Measurements from ENCODE around the gene HOXB9.

Gene HOXB9

GRCh38 chr17:48626245-48627117 lies at the start of gene HOXB9:
Gene HOXB9 (minus strand): TSS chr17:48626358. CDS start chr17:48626269, 89 bp downstream.
- DNase-seq: no peak

- no peak for DNase-seq
Observed at GRCh38 chr17:48672340-48672739, 46.2 kb upstream of the HOXB9 start.

DNA sequence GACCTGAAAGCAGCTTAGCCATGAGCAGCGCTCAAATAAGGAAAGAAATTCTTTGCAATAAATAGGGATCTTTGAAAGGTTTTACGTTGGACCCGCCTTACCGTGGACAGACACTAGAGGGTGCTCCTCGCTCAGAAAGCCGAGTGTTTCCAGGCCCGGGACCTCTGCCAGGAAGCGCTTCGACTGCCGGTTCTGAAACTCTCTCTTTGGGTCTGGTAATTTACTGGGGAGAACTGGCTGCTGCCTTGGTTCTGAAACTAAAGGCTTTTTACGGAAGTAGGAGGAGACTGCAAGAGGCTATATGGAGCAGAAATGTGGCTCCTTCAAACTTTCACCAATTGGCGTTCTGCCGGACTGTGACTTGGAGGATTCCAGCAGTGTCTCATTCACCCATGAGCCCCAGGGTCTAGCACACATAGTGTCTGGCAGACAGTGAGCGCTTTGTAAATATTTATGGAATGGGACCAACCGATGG lies 45.6 kb upstream of the HOXB9 start:
- DNase-seq: peak in 51 of 56 donors; percentile 8 to 89 (median 58)

- no peak for DNase-seq
Observed at GRCh38 chr17:48663134-48663924, 37.2 kb upstream of the HOXB9 start.

- DNase-seq: no peak
Observed at GRCh38 chr17:48655913-48656312, 29.8 kb upstream of the HOXB9 start.

- no peak for DNase-seq
Observed at GRCh38 chr17:48649741-48650140, 23.6 kb upstream of the HOXB9 start.

- no peak for DNase-seq
Observed at GRCh38 chr17:48647963-48648245, 21.7 kb upstream of the HOXB9 start.

- DNase-seq: no peak
Observed at GRCh38 chr17:48647103-48647962, 21.2 kb upstream of the HOXB9 start.

DNA sequence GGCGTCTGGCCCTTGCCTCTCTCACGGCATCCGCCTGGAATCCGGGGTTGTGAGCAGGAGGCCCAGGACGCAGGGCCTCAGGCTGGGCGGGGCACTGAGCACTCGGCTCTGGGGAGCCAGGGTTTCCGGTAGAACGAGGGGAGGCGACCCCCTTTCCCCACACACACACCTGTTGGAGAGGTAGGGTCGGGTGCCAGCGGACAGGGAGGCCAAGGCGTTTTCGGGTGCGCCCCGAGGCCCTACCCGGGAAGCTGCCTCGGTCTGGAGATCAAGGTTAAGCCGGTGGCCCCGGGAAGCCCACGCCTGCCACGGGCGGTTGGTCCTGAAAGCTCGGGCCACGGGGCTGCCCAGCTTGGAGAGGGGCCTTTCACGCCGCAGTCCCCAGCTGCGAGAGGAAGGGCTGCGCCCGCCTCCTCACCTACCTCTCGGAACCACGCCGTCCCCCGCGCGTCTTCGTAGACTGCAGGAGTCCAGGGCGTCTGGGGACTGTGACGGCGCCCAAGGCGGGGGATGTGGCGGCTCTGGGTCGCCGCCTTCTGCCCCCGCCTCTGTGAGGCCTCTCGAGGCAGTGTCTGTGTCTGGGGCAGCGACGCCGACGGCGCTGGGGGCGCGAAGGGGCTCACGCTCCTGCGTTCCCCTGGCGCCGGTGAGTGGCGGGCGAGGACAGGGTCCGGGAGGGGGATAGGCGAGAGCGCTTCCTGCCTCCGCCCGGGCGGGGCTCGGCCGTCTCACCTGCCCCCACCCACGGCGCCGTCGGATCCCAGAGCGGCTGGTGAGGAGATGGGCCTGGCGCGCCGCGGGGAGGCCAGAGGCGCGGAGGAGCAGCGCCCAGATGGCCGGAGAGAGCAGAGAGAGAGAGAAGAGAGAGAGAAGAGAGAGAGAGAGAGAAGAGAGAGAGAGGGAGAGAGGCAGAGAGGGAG lies 20.3 kb upstream of the HOXB9 start:
- DNase-seq: no peak

DNA sequence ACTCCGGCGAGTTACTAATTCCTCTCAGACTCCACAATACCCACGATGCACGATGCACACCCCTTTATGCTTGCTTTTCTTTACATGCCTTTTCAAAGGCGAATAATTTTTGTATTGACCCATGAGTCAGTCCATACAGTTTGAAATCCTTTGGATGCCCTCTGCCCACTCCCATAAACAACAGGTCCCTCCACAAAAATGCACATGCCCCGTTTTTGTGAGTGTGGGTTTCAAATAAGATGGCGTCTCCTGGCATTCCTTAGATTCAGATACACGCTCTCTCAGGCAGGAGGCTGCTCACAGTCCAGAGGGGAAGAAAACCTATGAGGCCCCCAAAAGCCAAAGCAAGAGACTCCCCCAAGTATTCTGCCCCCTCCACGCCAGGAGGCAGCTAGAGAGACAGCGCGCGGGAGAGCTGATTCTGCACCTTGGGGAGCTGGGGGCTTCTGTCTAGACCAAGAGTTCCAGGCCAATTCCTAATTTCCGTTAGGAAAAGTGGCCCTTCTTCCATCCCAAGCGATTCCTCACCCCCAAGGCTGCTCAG lies 19.6 kb upstream of the HOXB9 start:
- DNase-seq: no peak

- no peak for DNase-seq
Observed at GRCh38 chr17:48644910-48645557, 18.9 kb upstream of the HOXB9 start.

DNA sequence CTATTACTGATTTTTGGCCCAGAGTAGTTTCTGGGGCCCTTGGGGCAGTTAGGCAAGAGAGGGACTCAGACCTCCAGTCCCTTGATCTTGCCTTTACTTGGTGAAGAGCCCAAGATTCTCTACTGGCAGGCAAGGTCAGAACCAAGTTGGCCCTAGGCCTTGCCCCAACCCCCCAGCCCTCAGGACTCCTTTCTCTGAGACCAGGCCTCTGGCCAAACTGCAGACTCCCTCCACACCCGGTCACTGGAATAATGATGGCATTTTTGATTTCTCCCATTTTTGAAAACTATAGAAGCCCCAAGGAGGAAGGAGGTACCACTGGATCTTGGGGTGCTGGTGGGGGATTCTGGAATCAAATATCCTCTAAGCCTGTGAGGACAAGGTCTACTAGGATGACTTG lies 18.0 kb upstream of the HOXB9 start:
- DNase-seq: no peak

DNA sequence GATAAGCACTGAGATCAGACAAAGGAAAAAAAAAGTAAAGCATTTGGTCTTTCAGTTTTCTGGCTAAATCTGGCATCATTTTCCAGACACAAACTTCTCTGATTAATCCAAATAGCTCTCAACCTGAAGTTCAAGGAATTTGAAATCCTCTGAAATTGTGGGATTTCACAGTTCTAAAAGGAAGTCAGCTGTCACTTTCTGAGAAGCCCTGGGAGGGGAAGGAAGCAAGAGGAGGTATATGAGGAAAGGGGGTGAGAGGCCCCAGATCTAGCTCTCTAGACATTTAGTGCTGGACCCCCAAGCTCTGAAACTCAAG lies 17.5 kb upstream of the HOXB9 start:
- DNase-seq: no peak

- no peak for DNase-seq
Observed at GRCh38 chr17:48642843-48643696, 16.9 kb upstream of the HOXB9 start.

DNA sequence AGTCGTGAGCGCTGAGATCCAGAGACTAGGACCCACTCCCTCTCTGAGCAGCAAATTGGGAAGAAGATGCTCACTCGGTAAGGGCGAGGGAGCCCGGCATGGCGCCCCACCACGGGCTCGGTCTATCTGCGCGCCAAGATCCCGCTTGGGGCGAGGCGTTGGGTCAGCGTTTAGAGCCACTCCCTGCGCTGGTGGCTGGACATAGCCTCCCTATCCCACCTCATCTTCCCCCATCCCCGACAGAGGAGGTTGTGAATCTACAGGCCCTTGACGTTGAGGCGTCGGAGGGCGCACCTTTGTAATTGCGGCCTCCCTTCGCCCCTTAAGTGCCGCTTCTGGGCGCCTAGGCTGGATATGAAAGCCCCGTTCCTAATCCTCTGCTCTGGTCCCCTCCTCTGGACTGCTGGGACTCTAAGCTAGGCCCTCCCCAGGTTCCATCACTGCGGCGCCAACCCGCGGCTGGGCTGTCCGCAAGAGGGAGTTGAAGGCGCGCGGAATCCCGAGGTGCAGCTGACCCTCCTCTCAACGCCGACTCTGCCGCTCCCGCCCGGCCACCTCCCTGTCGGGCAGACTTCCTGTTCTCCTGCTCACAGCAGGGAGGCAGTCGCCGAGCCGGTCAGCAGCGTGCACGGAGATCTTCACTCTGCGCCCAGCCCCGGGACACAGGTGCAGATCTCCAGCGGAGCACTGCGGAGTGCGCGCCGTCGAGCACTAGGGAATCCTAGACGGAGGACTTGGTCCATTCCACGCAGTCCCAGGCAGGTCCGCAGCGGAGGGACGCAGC lies 16.1 kb upstream of the HOXB9 start:
- DNase-seq: no peak

DNA sequence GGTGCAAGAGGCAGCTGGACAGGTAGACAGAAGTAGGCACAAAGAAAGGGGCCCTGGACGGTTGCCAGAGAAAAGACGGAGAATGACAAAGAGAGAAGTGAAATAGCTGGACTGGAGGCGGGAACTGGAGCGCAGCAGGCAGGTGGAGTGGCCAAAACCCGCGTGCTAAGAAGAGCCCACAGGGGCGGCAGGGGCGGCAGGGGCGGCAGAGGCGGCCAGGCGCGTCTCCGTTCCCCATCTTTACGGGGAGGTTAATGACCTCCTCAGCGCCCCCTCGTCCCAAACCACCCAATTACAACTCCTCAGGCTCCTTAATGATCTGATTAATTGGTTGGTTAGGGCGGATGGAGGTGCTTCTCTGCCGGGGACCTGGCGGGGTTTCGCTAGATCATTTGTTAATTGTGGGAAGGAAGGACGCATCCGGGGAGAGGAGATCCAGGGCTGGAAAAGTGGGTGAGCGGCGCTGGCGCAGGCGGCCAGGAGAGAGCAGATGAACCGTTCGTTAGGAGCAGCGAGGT lies 15.4 kb upstream of the HOXB9 start:
- DNase-seq: no peak

- DNase-seq: no peak
Observed at GRCh38 chr17:48640858-48641180, 14.7 kb upstream of the HOXB9 start.
